HG02852 (cell line): ENCODE results near the gene TRIM3.

Experiments
- ATAC-seq: cut with Tn5 transposase; IDR thresholded peaks from one replicate; pipeline ENCODE4 v1.9.1; 2021; ENCODE audit warnings: mild to moderate bottlenecking, moderate library complexity; ENCODE audit not compliant: unreplicated experiment

Gene TRIM3

GRCh38 chr11:6404342-6405051 is 69.2 kb downstream of the TRIM3 start:
- no peak for ATAC-seq

- ATAC-seq: no peak
These were observed 70.2 kb downstream of the TRIM3 start for GRCh38 chr11:6403539-6403938.

DNA sequence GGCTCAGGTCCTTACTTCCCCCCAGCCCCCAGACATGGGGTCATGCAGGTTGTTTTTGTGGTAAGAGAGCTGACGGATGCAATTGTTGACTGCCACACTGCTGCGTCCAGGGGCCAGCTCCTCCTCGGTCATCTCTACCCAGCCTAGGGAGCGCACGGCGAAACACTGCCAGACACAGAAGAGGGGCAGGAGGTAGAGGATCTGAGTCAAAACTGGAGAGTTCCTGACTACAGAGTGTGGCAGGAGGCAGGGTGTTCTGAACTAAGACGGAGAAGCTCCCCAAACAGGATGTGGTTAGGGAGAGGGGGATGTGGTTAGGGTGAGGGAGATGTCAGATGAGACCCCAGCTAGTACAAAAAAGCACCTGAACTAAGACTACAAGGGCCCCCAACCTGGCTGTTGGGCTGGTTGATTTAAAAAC is 71.2 kb downstream of the TRIM3 start:
- ATAC-seq: peak; percentile 98

- ATAC-seq: peak; percentile 26
These were observed 71.7 kb downstream of the TRIM3 start for GRCh38 chr11:6402061-6402470.

DNA sequence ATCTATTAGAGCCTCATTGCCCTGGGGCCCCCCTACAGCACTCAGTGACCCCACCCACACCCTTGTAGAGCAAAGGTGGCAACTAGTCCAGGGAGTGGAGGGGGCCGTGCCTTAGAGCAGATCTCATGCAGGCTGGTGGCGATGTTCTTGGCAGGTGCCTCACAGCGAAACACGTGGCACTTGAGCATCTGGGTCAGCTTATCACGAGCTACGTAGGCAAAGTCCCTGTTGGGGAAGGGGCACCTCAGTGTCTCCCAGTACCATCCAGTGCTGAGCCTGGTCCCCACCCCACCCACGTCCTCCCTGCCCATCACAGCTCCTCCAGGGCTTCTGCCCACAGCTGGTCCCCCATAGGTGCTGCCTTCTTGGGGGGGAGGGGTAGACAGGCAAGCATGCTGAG is 72.3 kb downstream of the TRIM3 start:
- no peak for ATAC-seq

DNA sequence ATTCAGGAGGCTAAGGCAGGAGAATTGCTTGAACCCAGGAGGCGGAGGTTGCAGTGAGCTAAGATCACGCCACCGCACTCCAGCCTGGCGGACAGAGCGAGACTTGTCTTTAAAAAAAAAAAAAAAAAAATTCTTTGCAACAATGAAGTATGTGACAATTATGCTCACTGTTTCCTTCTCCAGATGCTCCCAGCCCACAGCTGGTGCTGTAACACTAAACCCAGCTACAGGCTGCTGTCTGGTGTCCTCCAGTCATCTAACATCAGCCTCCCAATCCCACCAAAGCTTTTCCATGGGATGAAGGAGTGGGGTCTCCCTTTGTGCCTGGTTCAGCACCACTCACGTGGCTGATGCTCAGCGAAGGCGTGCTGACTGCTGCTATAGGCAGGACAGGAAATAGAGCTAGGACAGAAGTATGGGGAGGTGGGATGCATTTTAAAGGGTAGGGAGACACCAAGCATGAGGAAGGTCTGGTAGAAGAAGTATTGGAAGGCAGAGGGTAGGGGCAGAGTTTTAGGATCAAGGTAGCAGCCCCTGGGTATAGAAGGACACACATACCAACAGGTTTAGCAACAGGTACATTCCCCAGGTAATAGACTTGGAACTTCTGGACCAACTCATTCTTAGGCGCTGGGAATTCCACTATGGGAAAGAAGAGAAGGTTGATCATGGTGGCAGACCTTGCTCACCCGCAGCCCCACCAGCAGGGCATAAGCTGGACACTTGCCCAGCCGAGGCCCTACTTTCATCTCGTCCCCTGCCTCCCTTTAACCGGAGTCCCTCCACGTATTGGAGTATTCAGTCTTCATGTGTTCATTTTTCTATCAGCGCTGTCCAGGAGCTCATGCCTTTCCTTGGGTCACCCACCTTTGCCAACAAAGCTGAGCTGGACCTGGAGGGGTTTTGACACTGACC is 73.1 kb downstream of the TRIM3 start:
- ATAC-seq: no peak
